Cardiac septum (tissue), 1 donor: ENCODE measurements around the gene DYNC1I2. TPM values are rescaled to one million over a fixed set of nuclear protein-coding genes. Genes with fewer than 3 reads are reported as not detected.
"Not testable (repeated sequence)": the region's sequence is repeated elsewhere in the genome, so short reads cannot be mapped to it uniquely, and the experiment has no call there.

Experiments used
- DNase-seq: peaks from one replicate; pipeline ENCODE4 v3.0.0-alpha.2; 2020; ENCODE audit warnings: low spot score
- intact Hi-C: fragments of 100-400 bp; cut with DNase I; formaldehyde crosslinking; loops from one replicate; pipeline ENCODE4 v1.14.0; 2022
- total RNA-seq: library from RNA; stranded (reverse); fragmentation: NEBNext Ultra II Directional; extraction: Animal tissue kit (Norgen Biotek cat#: 25700); gene quantifications from one replicate; pipeline ENCODE4 v1.2.1, GENCODE V29; 2021
- donor health status: DM: no; HTN: no; CAD: no.

DYNC1I2 gene
- total RNA-seq, 1 donor from 2014 or later = 75.8 TPM

DNA sequence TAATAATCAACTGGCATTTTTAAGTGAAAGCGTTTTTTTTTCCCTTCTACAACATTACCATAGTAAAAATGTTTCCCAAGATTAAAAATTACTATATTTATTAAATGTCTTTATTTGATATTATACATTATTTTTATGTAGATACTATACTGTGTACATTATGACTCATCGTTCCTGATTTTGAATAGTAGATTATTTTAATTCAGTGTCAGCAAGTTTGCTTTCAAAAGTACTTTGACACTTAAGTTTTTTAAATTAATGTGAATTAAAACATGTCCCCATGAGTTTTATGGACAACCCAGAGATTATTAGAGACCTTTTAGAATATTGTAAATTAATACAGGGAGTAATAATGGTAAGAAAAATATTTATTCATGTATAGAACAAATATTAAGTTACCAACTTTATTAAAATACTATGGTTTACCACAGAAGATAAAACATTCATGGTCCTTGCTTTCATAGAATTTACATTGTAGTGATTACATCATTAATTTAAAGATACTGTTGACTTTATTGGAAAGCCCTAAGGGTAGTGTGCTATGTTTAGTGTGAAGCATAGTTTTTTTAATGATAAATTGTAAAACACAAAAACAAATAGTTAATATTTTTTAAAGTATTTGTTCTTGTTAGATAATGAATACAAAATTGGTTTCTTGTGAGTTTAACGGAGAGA lies 21.9 kb downstream of the DYNC1I2 start:
- DNase-seq = no peak
- intact Hi-C loops = loop anchor here (5.0 kb wide), 1 partner anchor 393 kb away; the partner anchor contains the start of gene DLX2

DNA sequence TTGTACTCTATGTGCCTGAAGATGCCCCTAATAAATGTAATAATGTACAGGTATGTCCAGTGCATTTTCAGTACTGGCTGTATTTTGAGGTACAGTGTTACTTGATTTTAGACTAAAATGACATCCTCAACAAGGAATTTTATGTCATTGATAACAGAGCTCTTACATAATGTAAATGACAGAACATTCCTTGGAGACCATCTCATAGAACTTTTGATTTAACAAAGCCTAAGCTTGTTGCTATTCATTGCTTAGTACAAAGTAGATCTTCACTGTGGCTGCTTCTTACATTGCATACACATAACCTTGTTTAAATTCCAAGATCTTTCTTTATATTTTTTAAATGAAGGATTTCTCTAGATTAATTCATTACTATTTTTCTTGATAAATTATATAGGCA lies 24.1 kb downstream of the DYNC1I2 start:
- intact Hi-C loops = no loop called here
- no peak for DNase-seq

DNA sequence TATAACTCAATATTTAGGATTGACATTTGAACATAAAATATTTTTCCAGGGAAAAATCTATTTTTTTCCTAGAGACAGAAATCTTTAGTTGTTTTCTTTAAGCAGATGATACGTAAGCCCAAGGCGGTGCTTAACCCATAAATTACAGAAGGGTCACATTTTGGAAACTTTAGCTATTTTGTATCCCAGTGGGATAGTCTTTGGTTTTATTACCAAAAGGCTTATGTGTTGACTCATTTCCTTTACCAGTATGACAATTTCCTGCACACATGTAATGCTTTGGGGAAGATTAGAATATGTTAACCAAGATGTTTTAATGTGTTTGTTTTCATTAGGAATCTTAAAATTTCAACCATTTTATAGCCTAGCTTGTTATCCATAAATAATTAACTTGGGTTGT lies 24.8 kb downstream of the DYNC1I2 start:
- no peak for DNase-seq
- intact Hi-C loops = no loop called here

DNA sequence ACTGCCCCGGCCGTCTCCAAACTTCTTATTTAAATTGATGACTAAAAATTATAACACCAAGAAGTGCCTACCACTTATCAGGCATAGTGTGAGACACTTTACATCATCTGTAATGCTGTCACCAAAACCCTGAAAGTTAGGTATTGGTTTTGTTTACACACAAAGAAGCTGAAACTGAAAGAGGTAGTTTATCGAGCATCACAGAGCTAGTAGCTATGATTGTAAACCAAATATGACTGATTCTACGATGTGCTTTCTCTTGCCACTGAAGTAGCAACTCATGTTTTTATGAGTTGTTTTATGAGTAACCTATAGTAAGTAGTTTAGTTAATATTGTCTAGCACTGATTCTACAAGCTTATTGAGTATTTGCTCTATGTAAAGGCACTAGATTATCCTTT lies 31.5 kb downstream of the DYNC1I2 start:
- no peak for DNase-seq
- intact Hi-C loops = no loop called here

DNA sequence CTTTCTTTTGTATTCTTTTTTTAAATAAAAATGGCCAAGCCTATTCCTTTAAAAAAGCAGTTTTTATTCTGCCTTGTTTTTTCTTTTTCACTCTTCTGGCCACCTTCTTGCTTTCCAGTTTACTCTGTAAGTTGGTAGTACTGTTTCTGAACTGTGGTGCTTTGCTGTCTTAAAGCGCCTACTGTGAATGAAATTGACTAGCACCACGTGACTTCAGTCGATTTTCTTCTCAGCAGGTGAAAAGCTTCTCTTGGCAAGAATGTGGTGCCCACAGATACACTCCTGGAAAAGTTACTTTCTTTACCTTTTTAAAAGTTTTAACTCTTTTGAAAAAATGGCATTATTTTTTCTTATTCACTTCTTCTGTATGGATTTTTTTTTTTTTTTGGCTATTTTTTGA lies 32.4 kb downstream of the DYNC1I2 start:
- intact Hi-C loops = no loop called here

DNA sequence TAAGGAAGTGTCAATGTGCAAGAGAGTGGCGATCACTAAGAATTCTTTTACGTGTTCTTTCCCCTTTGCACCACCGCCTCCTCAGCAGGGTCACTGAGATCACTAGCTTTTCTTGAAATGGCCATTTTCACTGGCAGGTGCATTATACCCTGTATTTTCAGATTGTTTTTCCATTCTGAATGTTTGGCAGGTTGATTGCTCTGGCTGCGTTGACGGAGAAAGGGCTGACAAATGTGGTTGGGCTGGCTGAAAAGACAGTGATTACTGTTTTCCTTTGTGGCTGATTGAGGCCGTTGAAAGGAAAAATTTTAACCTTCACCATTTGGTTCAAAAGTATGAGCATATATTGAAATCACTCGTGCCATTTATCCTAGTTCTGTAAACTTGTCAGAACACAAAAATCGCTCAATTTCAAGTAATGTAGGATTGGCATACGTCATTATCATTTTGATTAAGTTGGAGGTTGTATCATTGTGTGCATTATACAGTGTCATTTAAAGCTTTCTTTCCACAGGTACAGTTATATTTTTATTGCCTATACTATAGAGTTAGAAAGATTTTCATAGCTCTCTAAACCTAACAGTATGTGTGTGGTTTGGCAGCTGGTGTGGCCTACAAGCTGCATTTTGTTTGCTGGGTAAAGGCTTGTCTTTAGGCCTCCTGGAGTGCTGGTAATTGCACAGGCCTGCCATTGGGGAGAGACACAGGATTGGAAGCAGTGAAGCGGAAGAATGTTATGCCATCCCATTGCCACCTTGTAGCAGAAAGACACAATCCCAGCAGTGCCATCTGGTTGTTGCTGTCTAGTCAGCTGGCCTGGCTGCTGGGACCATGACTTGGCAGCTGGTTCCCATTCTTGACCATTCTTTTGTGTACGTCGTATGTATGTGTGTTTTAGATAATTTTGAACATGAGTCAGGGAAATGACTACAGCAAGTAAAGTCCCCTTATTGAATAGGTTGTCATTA lies 36.7 kb downstream of the DYNC1I2 start:
- intact Hi-C loops = no loop called here
- no peak for DNase-seq

More for the DNA sequence above, 32.4 kb downstream of the DYNC1I2 start:
- DNase-seq = no peak

DNA sequence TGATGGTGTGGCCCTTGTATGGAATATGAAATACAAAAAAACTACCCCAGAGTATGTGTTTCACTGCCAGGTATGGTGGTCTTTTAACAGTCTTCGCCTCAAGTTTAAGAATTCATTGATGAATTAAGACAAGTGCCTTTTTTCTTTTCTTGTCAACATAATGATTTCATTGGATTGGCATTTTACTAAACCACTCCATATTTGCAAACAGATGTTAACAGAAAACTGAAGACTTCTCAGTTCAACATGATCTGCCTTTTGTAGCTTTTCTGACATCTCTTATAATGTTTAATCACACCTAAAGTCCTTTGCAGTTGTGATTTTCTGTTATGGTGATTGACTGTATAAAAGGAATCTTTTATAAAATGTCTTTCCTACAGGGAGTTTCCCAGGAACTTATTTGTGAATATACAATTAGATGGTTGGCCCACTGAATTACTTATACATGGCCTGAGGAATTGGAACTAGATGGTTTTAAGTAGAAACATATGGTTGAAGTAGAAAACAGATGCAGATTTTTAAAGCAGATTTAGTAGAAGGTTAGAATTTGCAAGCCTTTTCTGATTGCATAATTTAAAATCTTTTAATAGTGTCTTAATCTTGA lies 39.7 kb downstream of the DYNC1I2 start:
- no peak for DNase-seq
- intact Hi-C loops = no loop called here

DNA sequence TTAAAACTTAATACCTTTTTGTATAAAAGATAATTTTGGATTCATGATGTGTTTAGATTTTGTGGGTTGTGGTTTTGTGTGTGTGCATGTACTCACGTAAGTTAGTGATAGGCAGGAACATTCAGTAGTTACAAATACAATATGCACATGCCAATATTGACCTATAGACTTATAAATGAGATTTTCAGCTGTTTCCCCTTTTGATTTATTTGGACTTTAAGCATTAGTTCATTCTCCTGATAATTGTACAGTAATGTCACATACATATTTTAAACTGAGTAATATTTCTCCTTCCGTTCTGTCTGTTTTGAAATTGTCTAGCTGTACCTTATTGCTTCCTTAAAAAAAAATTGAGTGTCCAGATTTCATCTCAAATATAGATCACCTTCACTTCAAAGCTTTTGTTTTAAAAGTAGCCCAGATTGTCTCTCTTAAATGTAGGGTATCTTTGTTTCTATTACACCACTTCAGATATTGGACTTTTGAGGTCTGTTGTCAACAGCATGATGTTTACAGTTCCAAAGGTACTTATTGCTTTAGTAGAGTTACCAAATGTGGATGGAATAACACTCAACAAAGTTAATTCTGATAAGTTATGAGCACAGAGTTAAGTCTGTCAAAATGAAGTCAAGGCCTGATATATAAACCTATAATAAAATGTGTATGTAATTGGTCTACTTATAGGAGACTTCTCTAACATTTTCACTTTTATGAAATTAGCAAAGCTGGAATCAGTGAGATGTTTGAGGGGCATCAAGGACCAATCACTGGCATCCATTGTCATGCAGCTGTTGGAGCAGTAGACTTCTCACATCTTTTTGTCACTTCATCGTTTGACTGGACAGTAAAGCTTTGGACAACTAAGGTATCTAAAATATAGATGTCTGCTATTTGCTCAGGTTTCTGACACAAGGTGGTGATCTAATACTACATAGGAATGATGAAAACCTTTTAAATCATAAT lies 42.0 kb downstream of the DYNC1I2 start:
- intact Hi-C loops = no loop called here
- no peak for DNase-seq

DNA sequence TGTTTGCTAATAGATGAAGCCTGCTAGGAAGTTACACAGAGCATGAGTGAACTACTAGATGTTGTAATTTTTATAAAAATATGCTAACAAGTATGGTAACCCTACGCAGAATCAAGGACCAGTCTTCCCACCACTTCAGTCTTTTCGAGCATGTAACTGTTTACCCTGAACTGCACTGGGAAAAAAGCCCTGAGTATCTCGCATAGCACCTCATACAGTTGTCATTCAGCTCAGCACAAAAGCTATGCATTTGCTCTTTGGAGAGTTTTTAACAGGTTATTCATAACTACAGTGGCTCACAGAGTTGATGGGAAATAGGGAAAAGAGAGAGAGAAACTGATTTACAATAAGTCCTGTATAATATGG lies 42.7 kb downstream of the DYNC1I2 start:
- DNase-seq = no peak
- intact Hi-C loops = no loop called here

DNA sequence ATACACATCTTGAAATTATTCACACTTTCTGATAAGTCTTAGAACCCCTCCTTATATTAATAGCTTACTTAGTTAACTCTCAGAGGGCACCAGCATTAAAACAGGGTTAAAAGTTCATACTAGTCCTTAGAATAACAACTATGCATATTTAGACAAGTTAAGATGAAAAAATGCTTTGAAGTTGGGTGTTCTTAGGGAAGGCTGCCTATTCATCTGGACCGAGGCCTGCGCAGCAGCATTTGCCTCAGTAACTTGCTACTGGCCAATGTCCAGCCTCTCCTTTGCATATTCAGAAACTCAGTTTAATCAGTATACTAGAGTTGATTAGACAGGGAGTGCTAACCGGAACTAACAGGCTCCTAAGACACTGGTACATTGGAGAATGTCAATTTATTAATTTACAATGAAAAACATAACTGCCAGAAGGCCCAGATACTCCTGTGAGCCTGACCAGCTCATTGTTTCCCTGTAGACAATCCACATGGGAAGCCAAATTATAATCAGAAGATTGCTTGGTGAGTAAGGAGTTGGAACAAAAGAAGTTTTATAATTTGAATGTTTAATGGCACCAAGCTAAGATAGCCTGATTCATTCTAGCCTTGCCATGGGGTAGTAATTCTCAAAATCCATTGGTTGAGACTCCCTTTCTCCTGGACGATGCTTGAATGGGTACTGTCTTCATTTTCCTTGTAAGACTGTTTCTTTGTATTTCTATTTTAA lies 48.9 kb downstream of the DYNC1I2 start:
- intact Hi-C loops = no loop called here
- no peak for DNase-seq

DNA sequence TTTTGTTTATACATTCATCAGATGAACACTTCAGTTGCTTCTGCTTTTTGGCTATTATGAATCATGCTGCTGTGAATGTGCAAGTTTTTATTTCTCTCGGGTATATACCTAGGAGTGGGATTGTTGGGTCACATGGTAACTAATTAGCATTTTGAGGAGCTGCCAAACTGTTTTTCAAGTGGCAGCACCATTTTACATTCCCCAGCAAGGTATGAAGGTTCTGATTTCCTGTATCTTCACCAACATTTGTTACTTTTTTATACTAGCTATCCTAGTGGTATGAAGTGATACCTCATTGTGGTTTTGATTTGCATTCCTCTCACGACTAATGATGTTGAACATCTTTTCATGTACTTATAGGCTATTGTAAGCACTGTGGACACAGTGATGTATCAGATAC lies 53.9 kb downstream of the DYNC1I2 start:
- no peak for DNase-seq
- intact Hi-C loops = no loop called here

DNA sequence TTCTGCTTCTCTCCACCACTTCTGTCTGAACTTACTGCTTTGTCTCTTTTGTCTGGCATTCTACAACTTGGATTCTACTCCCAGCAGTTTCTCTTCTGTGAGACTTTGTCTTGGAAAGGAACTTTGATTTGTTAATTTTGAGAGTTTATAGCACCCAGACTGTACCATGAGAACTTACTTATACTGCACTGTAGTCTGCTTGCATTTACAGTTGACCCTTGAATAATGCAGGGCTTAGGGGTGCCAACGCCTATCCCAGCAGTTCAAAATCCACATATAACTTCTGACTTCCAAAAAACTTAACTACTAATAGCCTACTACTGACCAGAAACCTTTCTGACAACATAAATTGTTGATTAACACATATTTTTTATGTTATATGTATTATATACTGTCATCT lies 55.5 kb downstream of the DYNC1I2 start:
- intact Hi-C loops = no loop called here
- no peak for DNase-seq

DNA sequence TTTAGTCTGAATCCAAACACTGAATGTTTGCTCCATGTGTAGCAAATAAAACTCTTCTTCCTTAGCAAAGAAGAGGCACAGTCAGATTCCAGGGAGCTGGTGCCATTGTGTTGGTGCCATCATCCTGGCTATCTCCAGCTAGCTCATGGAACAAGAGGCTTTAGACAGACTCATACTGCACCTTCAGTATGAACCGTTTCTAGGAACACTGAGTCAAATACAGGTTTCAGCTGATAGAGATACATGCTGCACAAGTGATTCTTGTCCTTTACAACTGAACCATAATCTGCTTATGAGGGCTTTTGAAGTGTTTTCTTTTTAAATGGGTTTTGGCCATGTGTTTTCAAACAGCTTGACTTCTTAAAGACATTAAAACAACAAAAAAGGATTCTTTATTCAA lies 57.9 kb downstream of the DYNC1I2 start:
- DNase-seq = no peak
- intact Hi-C loops = no loop called here

DNA sequence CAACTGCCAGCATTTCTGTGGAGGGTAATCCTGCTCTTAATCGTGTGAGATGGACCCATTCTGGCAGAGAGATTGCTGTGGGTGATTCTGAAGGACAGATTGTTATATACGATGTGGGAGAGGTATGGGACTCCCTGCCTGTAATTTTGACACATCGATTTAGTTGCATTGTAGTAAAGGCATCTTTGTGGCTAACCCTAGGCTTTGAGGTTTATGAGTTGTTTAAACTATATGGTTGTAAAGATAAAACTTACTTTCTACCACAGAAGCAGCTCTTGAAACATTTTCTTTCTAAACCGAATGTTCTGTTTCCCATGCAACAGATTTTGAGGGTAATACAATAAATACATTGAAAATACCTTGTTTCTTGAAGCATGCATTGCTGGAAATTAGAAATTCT lies 58.5 kb downstream of the DYNC1I2 start:
- no peak for DNase-seq
- intact Hi-C loops = no loop called here

DNA sequence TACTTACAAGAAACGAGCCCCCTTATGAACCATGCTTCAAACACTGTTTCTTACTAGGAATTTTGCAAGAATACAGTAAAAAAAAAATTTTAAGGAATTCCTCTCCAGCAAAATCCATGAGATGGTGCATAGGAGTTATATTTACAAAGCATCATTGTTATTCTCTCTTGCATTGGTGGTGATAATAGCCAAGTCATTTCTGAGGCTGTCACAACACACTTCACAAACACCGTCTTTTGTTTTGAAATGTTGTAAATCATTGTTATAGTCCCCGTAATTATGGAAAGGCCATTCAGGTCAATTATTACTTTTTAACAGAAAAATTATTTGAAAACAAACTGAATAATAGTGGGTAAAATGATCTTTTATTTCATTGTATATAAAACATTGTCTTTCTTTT lies 60.1 kb downstream of the DYNC1I2 start:
- no peak for DNase-seq
- intact Hi-C loops = no loop called here

DNA sequence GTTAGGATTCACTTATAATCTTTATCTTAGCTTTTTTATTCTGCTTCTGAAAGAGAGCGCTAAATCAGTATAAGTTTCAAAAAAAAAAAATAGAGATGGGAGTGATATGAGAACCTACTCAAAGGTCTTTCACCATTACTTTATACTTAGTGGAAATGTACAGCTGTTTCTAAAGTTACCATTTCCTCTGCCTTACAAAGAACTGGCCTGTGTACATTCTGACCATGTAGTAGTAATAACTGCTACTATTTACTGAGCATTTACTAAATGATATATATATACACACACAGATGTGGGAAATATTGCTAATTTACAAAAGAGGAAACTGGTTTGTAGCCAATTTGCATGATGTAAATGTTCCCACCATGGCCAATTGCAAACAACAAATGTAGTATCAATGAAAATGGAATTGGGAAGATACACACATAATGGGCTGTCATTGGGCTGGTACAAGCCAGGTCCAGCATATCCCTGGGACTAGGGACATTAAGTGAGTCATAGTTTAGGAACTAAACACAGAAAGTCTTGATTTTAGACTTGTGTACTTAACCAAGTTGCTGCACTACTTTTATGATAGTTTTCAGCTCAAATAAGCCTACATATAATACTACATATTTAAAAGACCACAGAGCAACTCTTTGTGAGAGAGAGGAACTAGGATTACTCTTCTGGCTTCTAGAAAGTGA lies 67.1 kb downstream of the DYNC1I2 start:
- no peak for DNase-seq
- intact Hi-C loops = no loop called here

DNA sequence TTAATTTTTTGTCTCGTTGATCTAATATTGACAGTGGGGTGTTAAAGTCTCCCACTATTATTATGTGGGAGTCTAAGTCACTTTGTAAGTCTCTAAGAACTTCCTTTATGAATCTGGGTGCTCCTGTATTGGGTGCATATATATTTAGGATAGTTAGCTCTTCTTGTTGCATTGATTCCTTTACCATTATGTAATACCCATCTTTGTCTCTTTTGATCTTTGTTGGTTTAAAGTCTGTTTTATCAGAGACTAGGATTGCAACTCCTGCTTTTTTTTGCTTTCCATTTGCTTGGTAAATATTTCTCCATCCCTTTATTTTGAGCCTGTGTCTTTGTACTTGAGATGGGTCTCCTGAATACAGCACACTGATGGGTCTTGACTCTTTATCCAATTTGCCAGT lies 71.5 kb downstream of the DYNC1I2 start:
- intact Hi-C loops = not testable (repeated sequence)

DNA sequence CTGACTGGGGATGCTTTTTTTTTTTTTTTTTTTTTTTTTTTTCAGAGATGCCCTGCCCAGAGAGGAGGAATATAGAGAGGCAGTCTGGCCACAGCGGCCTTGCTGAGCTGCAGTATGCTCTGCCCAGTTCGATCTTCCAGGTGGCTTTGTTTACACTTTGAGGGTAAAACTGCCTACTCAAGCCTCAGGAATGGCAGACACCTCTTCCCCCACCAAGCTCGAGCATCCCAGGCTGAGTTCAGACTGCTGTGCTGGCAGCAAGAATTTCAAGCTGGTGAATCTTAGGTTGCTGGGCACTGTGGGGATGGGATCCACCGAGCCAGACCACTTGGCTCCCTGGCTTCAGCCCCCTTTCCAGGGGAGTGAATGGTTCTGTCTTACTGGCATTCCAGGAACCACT lies 73.9 kb downstream of the DYNC1I2 start:
- DNase-seq, intact Hi-C loops: not testable (repeated sequence)

More for the DNA sequence above, 71.5 kb downstream of the DYNC1I2 start:
- DNase-seq = not testable (repeated sequence)
